Inferior parietal cortex (tissue), 1 donor: Measurements from ENCODE around the gene PVALB.
A peak's percentile ranks its signal among the peaks of the same experiment; 100 is the strongest.

Experiments
- DNase-seq: peaks from one replicate; pipeline ENCODE4 v3.0.0-alpha.2; 2016; ENCODE audit errors: extremely low spot score

The PVALB gene, protein sequence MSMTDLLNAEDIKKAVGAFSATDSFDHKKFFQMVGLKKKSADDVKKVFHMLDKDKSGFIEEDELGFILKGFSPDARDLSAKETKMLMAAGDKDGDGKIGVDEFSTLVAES

GRCh38 chr22:36816636-36817524 is at the start of gene PVALB:
TSS of gene PVALB (minus strand) at chr22:36817035. CDS start at chr22:36817005, 30 bp downstream.
- peak; percentile 13 for DNase-seq

GRCh38 chr22:36865346-36865745 is 48.5 kb upstream of the PVALB start:
- no peak for DNase-seq

GRCh38 chr22:36864454-36865215 is 47.8 kb upstream of the PVALB start:
- DNase-seq: no peak

- no peak for DNase-seq
Measured at GRCh38 chr22:36863979-36864378, 47.1 kb upstream of the PVALB start.

DNA sequence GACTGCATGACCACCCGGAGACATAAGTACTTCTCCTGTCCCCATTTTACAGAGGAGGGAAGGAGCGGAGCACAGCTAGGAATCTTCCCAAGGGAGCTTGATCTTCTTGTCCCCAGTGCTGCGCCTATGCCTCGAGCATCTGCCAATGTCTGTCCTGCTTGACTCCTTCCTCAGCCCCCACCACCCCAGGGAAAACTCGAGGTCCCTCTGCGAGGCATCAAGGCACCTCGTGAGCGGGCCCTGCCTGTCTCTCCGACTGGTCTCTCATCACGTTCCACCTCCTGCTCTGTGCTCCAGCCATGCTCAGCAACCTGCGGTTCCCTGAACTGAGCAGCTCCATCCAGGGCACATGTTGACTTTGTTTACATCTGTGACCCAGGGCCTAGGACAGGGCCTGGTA is 46.4 kb upstream of the PVALB start:
- DNase-seq: no peak

DNA sequence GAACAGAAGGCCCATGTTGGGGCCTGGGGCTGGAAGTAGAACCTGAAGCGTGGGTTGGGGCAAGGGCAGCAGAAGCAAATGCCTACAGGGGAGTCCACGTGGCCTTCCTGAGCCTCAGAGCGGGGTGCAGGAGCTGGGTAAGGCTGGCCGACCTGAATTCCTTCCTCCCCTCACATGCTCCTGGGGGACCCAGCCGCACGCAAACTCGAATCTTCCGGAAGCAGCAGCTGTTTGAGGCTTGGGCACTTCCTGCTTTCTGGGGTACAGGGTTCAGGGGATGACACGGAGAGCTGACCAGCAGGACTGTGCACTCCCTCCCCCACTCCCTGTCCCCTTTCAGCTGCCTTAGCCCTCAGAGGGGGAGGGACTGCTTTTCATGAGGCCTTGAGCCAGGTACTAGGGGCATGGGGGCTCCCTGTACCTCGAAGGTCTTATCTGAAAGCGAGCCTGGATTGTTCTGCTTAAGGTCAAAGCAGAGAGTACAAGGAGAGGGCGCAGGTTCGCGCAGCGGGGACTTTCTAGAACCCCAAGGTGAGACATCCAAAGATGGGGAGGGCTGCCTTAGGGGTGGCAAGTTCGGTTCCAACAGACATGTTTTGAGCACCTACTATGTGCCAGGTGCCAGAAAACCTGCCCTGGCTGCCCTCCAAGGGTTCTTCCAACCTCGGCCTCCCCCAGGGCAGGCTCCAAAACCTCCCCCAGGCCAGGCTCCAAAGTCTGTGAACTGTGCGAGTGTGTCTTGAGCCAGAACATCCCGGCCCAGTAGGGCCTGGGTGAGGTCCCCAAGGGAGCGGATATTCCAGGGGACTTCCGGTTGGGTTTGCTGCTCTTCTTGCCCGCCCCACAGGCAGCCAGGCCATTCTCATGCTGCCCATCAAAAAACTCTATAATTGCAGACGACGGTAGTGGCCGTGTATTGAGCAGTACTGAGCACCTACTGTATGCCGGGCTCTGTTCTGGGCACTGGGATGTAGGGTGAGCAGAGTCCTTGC is 45.7 kb upstream of the PVALB start:
- DNase-seq: no peak

GRCh38 chr22:36860821-36861659 is 44.2 kb upstream of the PVALB start, which contains the start of gene NCF4:
TSS of gene NCF4 (plus strand) at chr22:36861006. CDS start at chr22:36861172, 166 bp downstream.
- DNase-seq: peak; percentile 24

DNA sequence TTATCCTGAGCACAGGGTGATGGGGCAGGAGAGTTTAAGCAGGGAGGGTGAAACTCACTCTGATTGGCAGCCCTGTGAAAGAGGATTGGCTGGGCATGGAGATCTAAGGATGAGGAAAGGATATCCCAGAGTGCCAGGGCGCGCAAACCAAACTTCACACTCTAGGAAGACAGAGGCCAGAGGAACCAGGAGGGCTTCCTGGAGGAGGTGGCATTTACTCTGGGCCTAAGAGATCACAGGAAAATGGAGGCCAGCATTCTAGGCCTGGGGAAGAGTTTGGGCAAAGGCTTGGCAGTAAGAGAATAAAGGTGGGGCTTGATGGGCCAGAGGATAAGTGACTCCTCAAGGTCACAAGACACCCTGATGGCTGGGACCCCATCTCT is 43.6 kb upstream of the PVALB start:
- DNase-seq: no peak

- no peak for DNase-seq
Measured at GRCh38 chr22:36860017-36860416, 43.2 kb upstream of the PVALB start.

GRCh38 chr22:36858966-36859365 is 42.1 kb upstream of the PVALB start:
- no peak for DNase-seq

- DNase-seq: no peak
Measured at GRCh38 chr22:36858156-36858555, 41.3 kb upstream of the PVALB start.

GRCh38 chr22:36856792-36857135 is 39.9 kb upstream of the PVALB start:
- DNase-seq: no peak

DNA sequence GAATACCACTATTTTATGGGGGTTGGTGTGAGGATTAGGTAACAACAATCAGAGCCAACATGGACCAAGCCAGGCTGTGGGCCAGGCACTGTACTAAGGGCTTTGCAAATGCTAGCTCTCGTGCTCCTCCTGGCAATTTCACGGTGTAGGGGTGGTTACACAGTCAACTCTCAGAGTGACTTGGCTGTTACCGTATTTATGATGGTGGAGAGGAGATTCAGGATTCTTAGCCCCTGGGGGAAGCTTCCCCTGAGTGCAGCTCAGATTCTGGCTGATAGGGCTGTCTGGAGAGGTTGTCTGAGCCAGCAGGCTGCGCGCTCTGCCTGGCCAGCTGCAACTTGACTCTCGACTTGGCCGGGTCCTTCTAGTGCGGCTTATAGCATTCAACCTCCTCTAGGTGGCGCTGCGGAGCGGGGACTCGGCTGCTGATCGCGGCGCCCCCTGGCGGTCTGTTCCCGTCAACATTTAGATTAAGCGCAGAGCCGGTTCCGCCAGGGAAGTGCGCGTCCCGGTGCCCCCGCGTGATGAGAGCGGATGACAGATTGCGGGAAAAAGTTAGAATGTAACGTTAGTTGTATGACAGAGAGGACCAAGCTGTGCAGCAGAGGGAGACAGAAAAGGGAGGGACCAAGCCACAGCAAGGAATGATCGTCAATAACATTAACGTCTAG is 39.4 kb upstream of the PVALB start:
- peak; percentile 95 for DNase-seq

DNA sequence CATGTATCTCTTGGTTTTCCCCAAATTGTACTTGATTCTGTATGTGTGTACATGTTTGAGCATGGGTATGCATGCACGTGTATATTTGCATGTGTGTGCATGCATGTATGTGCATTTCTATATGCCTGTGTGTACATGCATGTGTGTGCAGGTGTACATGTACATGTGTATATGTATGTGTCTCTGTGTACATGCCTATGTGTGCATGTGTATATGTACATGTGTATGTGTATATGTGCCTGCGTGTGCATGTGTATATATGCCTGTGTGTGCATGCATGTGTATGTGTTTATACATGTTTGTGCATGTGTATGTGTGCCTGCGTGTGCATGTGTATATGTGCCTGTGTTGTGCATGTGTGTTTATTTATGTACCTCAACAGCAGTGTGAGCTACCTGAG is 38.6 kb upstream of the PVALB start:
- DNase-seq: no peak

DNA sequence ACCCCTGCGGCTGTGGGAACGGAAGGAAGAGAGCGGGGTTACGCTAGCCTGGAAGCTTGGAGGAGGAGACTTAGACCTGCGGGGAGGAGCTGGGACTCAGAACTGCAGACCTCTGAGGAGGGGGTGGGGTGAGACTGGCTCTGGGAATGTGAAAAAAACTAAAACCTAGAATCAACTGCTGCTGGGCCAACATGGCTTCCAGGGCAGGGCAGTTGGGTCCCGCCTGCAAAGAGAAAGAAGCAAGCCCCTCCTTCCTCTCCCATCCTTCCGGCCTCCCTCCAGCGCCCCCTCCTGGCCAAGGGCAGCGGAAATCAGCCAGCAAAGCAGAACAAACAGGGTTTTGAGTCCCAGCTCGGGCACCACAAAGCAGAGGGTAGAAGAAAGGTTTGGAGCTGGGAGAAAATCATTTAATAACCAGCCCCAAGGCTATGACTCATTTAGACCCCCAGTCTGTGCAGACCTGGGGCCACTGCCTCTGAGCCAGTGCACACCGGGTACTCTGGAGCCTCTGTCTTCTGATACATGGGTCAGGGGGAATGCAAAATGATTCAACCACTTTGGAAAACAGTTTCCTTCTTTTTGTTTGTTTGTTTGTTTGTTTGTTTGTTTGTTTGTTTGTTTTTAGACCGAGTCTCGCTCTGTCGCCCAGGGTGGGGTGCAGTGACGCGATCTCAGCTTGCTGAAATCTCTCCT is 36.7 kb upstream of the PVALB start:
- no peak for DNase-seq

- DNase-seq: no peak
Measured at GRCh38 chr22:36852056-36852973, 35.5 kb upstream of the PVALB start.

DNA sequence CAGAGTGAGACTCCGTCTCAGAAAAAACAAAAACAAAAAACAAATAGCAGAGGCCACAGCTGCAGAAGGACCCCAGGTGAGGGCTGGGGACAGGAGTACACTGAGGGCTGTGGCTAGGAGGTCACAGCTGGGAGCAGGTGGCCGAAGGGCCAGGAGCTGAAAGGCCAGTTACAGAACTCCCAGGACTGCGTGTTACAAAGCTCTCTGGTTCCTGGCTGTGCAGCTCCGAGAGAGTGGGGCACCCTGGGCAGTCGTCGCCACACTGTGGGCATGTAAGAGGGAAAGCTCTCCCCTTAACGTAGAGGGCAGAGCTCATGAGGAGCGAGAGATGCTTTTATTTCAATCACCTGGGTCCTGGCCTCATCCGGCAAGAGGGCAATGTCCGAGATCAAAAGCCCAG is 33.8 kb upstream of the PVALB start:
- DNase-seq: no peak

DNA sequence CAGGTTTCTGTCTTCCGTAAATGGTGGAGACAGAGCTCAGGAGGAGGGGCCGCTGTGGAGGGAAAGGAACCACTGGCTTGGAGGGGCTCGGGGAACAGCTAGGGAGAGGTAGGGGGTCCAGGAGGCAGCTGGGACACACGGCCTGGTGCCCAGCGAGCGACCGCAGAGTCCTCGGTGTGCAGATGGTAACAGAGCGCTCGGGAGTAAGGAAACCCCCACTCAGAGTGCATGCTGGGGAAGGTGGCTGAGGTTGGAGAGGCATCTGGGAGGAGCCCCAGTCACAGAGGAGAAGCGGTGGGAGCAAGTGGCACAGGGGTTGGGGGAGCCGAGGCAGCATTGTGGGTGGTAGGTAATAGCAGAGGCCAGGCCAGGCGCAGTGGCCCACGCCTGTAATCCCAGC is 33.2 kb upstream of the PVALB start:
- no peak for DNase-seq
